Measurements from ENCODE around the gene AFF3.

DNA sequence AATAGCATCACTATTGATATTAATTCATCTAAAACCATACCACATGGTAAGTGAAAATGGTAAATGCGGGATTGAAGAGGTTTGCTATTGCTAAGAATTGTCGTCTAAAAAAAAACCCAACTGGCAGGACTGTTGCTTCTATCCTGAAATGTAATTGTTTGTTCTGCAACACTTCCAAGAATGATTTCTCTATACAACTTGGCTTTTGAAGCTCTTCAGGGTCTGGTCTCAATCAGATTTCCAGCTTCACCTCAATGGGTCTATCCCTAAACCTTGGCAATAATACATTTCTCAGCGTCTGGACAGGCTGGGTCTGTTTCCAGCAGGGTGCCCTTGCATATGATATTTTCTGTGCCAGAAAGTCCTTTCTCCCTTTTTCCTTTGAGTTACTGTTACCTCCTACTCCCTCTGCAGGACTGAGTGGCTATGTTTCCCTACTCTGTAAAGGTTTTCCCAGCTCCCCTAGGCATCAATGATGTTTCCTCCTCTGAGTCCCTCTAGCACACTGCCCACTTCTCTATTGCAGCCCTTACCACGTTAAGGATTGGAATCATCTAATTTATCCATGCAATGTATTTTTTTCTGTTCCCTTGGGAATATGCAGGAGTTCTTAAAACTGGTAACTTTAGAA, 534.4 kb downstream of the AFF3 start:
- TF ChIP-seq, protein P1, sequence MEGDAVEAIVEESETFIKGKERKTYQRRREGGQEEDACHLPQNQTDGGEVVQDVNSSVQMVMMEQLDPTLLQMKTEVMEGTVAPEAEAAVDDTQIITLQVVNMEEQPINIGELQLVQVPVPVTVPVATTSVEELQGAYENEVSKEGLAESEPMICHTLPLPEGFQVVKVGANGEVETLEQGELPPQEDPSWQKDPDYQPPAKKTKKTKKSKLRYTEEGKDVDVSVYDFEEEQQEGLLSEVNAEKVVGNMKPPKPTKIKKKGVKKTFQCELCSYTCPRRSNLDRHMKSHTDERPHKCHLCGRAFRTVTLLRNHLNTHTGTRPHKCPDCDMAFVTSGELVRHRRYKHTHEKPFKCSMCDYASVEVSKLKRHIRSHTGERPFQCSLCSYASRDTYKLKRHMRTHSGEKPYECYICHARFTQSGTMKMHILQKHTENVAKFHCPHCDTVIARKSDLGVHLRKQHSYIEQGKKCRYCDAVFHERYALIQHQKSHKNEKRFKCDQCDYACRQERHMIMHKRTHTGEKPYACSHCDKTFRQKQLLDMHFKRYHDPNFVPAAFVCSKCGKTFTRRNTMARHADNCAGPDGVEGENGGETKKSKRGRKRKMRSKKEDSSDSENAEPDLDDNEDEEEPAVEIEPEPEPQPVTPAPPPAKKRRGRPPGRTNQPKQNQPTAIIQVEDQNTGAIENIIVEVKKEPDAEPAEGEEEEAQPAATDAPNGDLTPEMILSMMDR (IDR thresholded peaks at IDR 0.05; ENCODE audit: extremely low read depth in 1 of 2, insufficient read depth in 1 of 2, low read depth in 1 of 2, low read length in 2 of 2) = no peak
- no peak for TF ChIP-seq EZH2 (IDR thresholded peaks at IDR 0.05; ENCODE audit: borderline replicate concordance, low read depth, low read length, severe bottlenecking)
- TF ChIP-seq POLR2A (IDR thresholded peaks at IDR 0.05; ENCODE audit: low read depth, low read length) = no peak
- TF ChIP-seq POLR2AphosphoS5 (IDR thresholded peaks at IDR 0.05; ENCODE audit: insufficient read depth, low read depth, low read length) = no peak
- TF ChIP-seq JUN (IDR thresholded peaks at IDR 0.05; ENCODE audit: borderline replicate concordance, insufficient read depth, insufficient read length, low read depth) = no peak
- TF ChIP-seq FOS (IDR thresholded peaks at IDR 0.05; ENCODE audit: borderline replicate concordance, insufficient read depth, low read length) = no peak
- TF ChIP-seq, protein P2, sequence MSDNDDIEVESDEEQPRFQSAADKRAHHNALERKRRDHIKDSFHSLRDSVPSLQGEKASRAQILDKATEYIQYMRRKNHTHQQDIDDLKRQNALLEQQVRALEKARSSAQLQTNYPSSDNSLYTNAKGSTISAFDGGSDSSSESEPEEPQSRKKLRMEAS (IDR thresholded peaks at IDR 0.05; ENCODE audit: insufficient read depth, insufficient read length) = no peak
- TF ChIP-seq GATA2 (IDR thresholded peaks at IDR 0.05; ENCODE audit: insufficient read depth, insufficient read length, low read depth, low read length) = no peak
